HG02970 (cell line): ENCODE data around the gene CACNA1A.
"Not testable (repeated sequence)": the region's sequence is repeated elsewhere in the genome, so short reads cannot be mapped to it uniquely, and the experiment has no call there.

Experiments used
- ATAC-seq: cut with Tn5 transposase; IDR thresholded peaks from one replicate; pipeline ENCODE4 v1.9.1; 2021; ENCODE audit warnings: mild to moderate bottlenecking, moderate library complexity, moderate number of reproducible peaks; ENCODE audit not compliant: unreplicated experiment, low FRiP score

Gene CACNA1A

DNA sequence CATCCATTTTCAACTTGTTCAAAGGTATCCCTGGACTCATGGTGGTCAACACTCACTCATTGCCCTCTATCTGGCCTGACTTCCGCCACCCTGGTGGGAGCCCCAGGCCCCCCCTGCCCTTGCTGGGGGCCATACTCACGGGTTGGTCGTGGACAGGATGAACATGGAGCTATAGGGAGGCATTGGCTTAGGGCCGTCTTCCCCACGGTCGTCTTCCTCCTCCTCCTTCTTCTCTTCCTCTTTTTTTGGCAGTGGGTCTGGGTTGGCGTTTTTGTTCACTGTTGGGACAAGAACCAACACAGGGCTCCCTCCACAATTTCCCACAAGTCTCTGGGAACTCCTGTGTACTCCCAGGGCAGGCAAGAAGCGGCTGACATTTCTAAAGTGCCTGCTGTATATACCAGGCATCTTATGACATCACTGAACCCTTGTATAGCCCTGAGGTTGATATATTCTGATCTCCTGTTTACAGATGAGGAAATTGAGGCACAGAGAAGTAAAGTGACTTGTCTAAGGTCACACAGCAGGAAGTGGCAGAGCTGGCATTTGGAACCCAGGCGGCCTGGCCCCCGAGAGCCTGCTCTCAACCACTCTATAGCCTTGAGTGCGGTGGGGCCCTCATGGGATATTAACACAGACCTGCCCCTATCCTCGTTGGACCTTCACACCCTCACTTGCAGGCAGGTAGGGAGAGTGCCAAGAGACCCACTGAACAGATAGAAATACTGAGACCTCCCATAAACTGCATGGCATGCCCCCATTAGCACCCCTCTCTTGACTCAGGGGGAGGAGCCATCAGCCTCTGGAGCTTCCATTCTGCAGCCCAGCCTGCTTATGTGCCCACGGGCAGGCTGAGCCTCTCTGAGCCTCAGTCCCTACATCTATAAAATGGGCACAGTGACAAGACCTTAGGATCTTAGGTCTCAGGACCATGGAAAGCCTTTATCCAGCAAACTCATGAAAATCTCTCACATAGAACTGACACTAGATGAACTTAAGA, 221.1 kb downstream of the CACNA1A start:
- no peak for ATAC-seq

DNA sequence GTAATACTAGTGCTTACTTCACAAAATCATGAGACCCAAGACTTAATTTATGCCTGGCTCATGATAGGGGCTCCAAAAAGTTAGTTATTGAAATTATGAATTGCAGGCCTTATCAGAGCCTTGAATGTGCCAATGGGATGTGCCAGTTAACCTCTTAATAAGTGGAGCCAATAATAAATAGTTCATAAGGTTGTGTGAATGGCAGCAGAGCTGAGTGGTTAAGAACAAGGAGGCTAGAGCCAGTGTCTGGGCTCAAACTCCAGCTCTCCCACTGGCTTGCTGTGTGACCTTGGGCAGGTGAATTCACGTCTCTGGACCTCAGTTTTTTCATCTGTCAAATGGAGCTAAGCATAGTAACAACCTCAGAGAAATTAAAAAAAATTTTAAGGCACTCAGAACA, 222.4 kb downstream of the CACNA1A start:
- ATAC-seq = no peak

DNA sequence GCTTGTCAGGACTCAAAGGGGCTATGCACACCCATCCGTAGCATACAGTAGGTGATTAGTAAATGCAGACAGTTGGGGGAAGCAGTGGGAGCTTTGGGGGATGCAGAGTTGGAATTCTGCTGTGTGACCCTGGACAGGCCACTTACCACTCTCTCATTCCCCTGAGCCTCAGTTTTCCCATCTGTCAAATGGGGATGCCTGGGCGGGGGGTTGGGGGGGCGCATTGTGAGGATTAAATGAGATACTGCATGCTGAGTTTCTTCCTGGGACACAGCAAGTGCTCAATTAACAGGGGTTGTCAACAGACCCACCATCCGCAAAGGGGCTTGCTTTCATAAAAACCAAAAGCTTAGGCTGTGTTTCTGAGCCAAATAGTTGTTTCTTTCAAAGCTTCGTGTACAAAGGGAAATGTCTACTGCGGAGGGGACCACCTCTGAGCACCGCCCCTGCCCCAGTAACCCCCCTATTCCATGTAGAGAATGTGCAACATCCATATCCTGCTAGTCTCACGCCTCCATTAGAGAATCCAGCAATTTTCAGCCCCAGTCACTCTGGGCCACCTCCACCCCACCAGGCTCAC, 223.7 kb downstream of the CACNA1A start:
- ATAC-seq = no peak

DNA sequence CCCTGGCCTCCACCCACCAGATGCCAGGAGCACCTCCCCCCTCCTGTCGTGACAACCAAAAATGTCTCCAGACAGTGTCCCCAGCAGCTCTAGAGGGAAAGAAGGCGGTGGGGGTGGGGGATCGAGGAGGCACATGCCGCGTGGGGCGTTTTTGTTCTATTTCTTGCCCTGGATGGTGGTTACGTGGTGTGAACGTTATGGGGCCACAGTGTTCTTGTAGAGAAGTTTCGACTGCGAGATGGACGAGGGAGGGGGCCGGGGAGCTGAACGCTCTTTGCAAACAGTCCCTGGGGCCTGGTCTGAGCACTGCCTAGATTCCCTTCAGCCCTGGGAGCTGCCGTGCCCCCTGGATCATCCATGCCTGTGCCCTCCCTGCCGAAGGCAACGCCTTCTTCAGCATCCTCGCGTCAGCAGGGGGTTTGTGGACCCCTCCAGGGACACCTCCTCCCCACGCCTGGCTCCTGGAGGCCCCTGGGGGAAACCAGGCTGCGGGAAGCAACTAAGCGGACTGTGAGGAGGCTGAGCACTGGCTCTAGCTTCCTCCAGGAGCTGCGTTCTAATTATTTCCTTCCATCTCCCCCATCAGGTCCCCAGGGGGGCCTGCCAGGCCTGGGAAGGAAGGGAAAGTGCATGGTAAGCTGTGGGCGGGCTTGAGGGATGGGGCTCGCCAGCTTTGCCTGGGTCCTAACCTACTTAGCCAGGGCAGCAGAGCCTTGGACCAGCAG, 224.6 kb downstream of the CACNA1A start:
- ATAC-seq = no peak

DNA sequence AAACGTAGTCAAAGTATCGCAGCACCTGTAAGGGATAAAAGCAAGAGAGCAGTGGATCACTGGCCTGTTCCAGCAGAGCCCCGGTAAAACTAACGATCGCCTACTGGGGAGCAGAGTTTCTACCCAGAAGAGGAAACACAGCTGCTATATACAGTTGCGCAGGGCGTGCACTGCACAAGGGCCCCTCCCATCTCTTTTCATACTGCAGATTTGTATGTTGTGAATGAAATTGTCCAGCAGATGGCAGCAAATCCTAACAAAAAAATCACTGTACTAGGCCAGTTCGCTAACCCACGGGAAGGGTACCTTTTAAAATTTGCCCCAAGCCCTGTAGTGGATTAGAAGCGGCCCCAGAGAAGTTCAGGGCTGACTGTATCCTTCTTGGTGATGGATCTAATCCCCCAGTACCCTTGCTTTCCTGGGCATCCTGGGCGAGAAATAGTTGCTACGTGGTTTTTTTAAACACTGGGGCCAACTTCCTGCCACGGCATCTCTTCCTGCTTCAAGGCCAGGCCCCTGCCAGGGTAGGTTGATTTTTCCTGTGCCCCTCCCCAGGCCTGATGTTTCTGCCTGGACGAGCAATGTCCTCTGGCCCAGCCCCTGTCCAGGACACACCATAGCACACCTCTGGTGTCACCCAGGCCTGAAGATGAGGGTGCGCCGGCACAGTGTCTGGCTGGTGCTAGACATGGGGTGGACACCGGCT, 229.0 kb downstream of the CACNA1A start:
- no peak for ATAC-seq

DNA sequence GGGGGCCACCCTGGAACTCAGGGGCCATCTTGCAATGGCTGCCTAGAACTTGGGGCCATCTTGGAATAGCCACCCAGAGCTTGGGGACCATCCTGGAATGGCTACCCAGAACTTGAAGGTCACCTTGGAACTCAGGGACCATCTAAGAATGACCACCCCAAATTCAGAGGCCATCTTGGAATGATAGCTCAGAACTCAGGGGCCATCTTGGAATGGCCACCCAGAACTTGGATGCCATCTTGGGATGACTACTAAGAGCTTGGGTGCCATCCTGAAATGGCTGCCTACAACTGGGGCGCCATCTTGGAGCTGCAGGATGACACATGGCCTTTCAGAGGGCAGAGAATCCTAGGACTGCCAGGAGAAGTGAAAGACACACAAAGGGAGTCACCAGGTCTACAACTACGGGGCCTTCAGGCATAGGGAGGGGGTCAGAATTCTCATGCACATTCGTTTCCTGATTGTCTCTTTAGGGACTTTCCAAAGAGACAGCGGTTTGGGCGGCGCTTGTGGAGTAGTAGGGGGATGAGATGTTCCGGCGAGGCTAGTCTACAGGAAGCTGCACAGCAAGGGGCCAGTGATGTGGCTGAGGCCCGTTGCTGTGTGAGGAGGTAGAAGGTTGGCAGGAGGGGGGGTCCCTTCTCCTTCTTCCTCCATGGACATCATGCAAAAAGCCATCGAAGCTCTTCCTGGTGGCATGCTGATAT, 231.1 kb downstream of the CACNA1A start:
- ATAC-seq = no peak

DNA sequence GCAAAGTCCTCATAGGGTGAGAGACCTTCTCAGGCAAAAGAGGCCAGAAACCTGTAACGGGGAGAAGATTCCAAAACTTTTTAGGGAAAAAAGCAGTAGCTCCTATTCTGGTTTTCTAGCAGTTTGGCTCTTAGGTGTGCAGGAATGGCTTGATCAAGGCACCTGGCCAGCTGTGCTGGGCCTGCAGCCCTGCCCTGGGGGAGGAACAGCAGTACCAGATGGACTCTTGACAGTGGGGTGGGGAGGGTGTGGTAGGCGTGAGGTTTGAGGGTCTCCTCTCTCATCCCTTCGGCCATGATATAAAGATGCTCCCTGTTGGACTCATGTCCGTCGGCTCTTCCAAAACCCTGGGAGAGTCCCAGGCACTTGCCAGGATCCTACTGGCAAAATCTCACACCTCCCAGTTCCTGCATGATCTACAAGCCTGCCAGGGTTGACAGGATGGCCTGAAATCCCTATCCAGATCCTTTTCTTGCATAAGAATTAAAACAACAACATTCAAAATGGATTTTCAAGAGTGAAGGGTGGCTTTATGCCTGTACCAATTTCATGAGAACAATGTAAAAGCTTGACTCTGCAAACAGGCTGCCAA, 235.7 kb downstream of the CACNA1A start:
- ATAC-seq = no peak

DNA sequence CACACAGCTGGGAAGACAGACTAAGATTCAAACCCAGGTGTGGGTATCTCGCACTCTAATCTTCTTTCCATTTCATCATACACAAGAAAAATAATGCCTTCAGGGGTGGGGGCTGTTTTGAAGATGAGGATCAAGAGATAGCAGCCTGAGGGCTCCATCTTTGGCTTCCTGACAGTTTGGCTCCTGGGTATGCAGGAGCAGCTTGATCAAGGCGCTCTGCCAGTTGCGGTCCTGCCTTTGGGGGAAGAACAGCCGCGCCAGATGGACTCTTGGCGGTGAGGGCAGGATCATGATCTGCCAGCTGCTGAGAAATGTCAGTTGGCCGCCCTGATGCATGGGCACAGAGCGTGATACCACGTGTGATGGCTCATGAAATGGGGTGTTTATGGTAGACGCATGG, 236.9 kb downstream of the CACNA1A start:
- ATAC-seq = no peak

DNA sequence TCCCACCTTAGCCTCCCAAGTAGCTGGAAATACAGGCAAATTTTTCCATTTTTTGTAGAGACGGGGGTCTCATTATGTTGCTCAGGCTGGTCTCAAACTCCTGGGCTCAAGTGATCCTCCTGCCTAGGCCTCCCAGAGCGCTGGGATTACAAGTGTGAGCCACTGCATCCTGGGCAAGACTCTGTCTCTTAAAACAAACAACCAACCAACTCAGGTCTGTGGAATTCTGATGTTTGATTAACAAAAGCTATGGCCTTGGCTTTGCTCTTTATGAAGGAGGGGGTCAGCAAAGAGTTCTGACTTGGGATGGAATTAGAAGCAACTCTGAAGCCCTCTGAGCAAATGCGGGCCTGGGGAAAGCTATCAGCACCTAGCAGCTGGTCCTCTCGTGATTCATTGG, 238.4 kb downstream of the CACNA1A start:
- ATAC-seq = no peak

DNA sequence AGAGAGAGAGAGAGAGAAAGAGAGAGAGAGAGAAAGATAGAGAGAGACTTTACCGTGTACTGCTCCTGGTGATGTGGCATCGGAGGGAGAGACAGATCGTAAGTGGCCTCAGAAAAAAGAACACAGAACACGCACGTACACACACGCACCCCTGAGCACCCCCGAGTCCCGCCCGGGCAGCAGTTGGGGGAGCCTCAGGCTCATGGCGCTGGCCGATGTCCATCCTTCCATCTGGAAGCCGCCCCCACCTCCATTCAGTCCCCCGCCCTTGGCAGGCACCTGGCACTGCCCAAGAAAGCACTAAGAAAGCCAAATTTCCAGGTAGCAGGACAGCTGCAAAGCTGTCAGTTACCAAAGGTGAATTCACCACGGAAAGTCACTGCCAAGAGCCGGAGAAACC, 239.1 kb downstream of the CACNA1A start:
- no peak for ATAC-seq

DNA sequence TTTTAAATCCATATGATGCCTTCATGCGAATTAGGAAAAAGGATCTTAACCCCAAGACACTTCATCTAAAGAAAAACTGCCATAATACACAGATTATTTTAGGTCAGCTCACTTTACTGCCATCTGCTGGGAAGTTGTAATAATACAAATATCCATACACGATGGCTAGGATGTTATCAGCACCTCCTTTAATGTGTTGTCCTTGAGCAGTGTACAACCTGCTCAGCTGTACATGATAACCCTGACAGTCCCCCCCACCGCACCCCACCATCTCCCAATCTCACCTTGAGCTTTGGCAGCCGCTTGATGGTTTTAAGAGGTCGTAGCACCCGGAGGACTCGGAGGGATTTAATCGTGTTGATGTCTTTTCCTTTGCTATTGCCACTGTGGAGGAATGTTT, 243.8 kb downstream of the CACNA1A start:
- ATAC-seq = no peak

DNA sequence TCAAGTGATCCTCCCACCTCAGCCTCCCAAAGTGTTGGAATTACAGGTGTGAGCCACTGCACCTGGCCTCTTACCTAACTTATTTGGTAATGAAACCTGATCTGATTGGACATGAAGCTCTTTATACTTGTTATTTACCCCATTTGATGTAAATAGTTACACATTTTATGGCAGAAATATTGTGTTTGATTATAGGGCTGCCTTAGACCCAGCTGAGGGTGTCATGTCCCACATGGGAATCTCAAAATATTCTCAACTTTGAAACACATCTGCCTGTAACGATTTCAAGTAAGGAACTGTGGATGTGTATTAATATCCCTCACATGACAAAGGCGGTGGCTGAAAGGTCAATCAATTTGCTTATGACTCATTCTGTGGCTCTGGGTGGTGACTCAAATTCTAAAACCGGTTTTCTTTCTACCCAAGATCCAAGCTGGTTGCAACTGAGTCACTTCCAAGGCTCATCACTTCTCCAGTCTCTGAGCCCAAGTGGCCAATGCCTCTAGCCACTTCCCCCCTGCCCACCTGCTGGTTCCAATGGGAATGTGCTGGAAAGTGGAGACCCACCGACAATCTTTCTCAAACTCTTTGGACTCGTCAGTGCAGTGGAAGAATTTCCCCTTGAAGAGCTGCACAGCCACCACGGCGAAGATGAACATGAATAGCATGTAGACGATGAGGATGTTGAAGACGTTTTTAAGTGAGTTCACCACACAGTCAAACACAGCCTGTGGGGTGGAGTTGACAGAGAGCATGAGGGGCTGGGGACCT, 245.2 kb downstream of the CACNA1A start:
- ATAC-seq = no peak

DNA sequence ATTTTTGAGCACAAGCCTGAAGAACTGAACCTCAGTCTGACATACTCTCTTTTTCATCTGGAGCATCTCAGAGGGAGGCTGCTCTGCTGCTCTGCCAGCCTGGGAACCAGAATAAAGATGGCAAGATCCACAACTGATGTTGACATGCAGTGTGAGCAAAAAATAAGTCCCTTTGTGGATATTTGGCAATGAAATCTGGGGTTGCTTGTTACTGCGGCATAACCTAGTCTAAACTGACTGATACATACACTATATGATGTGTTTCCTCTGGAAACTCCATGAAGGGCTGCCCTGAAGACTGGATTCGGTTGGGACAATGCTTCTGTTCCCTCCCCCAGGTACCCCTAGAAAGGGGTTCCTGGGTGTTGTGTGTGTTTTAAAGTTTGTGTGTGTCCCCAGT, 249.4 kb downstream of the CACNA1A start:
- ATAC-seq = no peak

DNA sequence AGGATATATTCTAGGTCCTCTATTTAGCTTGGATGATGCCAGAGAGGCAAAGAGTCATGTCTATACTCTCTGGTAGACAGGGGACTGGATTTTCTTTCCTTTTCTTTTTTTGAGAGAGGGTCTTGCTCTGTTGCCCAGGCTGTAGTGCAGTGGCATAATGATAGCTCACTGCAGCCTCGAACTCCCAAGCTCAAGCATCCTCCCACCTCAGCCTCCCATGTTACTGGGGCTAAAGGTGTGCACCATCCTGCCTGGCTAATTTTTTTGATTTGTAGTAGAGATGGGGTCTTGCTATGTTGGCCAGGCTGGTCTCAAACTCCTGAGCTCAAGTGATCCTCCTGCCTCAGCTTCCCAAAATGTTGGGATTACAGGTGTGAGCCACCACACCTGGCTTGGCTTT, 249.9 kb downstream of the CACNA1A start:
- not testable (repeated sequence) for ATAC-seq

DNA sequence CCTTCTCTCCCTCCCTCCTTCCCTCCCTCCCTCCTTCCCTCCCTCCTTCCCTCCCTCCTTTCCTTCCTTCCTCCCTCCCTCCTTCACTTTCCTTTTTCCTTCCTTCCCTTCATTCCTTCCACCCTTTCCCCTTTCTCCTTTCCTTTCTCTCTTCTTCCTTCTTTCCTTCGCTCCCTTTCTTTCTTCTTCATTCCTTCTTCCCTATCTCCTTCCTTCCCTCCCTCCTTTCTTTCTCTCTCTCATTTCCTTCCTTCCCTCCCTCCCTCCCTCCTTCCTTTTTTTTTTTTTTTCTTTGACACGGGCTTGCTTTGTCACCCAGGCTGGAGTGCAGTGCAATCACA, 250.6 kb downstream of the CACNA1A start:
- no peak for ATAC-seq

DNA sequence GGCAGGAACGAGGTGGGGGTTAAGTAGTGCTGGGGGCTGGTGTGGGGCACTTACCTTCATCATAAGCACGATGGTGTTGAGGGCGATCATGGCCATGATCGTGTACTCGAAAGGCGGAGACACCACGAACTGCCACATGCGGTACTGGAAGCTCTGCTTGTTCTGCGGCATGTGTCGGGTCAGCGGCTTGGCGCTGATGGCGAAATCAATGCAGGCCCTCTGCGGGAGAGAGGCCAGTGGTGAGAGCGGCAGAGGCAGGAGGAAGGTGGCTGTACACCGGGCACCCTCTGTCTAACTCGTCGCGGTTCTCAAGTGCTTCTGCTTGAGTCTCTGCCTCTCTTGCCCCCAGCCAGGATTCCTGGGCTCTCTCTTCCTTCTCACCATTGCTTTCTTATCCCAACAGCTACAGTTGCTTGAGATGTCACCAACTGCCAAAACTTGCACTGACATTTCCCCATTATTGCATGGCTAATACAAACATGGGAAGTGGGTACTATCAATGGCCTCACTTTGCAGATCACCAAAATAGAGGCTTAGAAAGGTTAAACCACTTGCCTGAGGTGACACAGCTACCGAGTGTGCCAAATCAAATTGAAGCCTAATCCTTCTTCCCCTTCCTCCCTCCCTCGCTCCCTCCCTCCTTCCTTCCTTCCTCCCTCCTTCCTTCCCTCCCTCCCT, 251.1 kb downstream of the CACNA1A start:
- ATAC-seq = no peak

DNA sequence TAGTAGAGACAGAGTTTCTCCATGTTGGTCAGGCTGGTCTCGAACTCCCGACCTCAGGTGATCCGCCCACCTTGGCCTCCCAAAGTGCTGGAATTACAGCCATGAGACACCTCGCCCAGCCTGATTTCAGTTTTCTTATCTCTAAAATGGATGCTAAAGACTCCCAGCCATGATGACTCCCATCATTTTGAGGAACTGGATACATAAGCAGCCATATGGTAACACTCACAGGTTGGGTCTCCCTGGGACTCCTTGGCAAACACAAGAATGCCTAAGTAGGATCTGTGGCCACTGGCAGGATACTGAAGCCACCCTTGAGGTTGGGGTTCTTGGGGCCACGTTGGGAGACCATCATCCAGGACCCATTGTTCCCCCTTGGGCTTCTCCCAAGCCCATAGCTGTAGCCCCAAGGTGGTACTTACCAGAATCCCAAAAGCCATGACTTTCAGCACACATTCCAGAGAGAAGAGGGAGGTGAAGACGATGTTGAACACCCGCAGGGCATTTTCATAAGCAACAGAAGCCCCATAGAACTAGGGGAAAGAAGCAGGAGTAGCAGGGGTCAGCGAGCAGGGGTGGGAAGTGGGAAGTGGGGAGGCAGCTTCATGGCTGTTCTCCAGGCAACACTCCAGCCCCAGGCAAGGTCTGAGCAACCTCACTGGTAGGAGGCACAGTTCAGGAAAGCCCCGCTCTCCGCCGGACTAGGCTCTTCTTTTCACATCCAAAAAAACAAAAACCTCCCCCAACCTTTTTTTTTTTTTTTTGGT, 253.5 kb downstream of the CACNA1A start:
- no peak for ATAC-seq

DNA sequence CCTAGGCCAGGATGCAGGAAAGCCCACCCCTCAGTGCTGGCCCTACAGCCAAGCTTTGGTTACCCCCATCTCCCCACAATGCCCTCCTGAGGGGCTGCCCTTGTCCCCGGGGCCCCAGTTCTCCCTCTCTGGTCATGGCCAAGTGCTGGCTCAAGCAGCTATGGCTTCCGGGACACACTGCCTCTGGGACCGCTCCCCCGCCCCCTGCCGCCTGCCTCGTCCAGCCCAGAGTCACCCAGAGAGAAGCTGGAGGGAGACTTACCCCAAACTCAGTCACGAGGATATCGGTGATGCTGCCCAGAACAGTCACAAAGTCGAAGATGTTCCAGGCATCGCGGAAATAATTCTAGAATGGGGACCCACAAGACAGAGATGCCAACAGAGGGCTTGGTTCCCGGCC, 261.4 kb downstream of the CACNA1A start:
- no peak for ATAC-seq
